GM23248 (cell line): ENCODE data around the gene RPS6KB2. TPM values are rescaled to one million over a fixed set of nuclear protein-coding genes. Genes with fewer than 3 reads are reported as not detected.

Experiments used
- DNase-seq: peaks from one replicate; pipeline ENCODE4 v3.0.0-alpha.2; 2015
- H2AFZ ChIP-seq: fragments of 200-600 bp; sonication (generic); 2 replicates; pipeline ENCODE4 v1.6.1; 2016; ENCODE audit warnings: antibody characterized with exemption
- H3F3A ChIP-seq: fragments of 200-600 bp; sonication (generic); 2 replicates; pipeline ENCODE4 v1.6.1; 2016; ENCODE audit warnings: mild to moderate bottlenecking, antibody characterized with exemption, mixed run types; ENCODE audit not compliant: insufficient read depth
- H3K27ac ChIP-seq: fragments of 200-600 bp; sonication (generic); 2 replicates; pipeline ENCODE4 v1.5.1; 2016; ENCODE audit warnings: mild to moderate bottlenecking
- H3K27me3 ChIP-seq: fragments of 200-600 bp; sonication (generic); replicated peaks from 2 replicates; pipeline ENCODE4 v1.6.1; 2016; ENCODE audit warnings: mild to moderate bottlenecking; ENCODE audit not compliant: insufficient read depth
- H3K36me3 ChIP-seq: fragments of 200-600 bp; sonication (generic); 2 replicates; pipeline ENCODE4 v1.6.1; 2016; ENCODE audit warnings: low read depth, mild to moderate bottlenecking
- H3K4me1 ChIP-seq: fragments of 200-600 bp; sonication (generic); 2 replicates; pipeline ENCODE4 v1.6.1; 2016; ENCODE audit warnings: mild to moderate bottlenecking; ENCODE audit not compliant: insufficient read depth
- H3K4me2 ChIP-seq: fragments of 200-600 bp; sonication (generic); one replicate; pipeline ENCODE4 v1.6.1; 2016; ENCODE audit warnings: mild to moderate bottlenecking; ENCODE audit not compliant: unreplicated experiment
- H3K4me3 ChIP-seq: fragments of 200-600 bp; sonication (generic); 2 replicates; pipeline ENCODE4 v1.5.1; 2016; ENCODE audit warnings: mild to moderate bottlenecking
- H3K79me2 ChIP-seq: fragments of 200-600 bp; sonication (generic); 2 replicates; pipeline ENCODE4 v1.6.1; 2016; ENCODE audit warnings: mild to moderate bottlenecking; ENCODE audit not compliant: insufficient read depth
- H3K9ac ChIP-seq: fragments of 200-600 bp; sonication (generic); 2 replicates; pipeline ENCODE4 v1.6.1; 2016; ENCODE audit warnings: mild to moderate bottlenecking
- H3K9me2 ChIP-seq: fragments of 200-600 bp; sonication (generic); 2 replicates; pipeline ENCODE4 v1.6.1; 2016; ENCODE audit warnings: mixed run types, mild to moderate bottlenecking, moderate library complexity; ENCODE audit not compliant: insufficient read depth
- H3K9me3 ChIP-seq: fragments of 200-600 bp; sonication (generic); one replicate; pipeline ENCODE4 v1.6.1; 2017; ENCODE audit warnings: low read depth
- H4K20me1 ChIP-seq: fragments of 200-600 bp; sonication (generic); 2 replicates; pipeline ENCODE4 v1.6.0; 2016; ENCODE audit not compliant: insufficient read depth
- EZH2 ChIP-seq: fragments of 200-600 bp; sonication (generic); IDR thresholded peaks from 2 replicates; pipeline ENCODE4 v1.6.1; 2018; ENCODE audit warnings: antibody characterized with exemption, mild to moderate bottlenecking; ENCODE audit not compliant: insufficient read depth, poor library complexity, severe bottlenecking
- EZH2phosphoT487 ChIP-seq: fragments of 200-600 bp; sonication (generic); IDR thresholded peaks from 2 replicates; pipeline ENCODE4 v1.6.1; 2018; ENCODE audit warnings: antibody characterized with exemption, moderate library complexity, mild to moderate bottlenecking, low read depth; ENCODE audit not compliant: insufficient read depth
- WGBS, 2 experiments: methylation state at CpG; one replicate each; pipeline ENCODE4 v1.1.6; 2015 to 2017; ENCODE audit warnings: low lambda C conversion rate in 2 of 2, low coverage in 1 of 2; ENCODE audit errors: missing lambda C conversion rate in 2 of 2; 5-methylcytosine and 5-hydroxymethylcytosine counted together
- in situ Hi-C: fragments of 300-500 bp; cut with MboI; formaldehyde crosslinking; loops from 2 replicates; pipeline ENCODE4 v1.15.0; 2020
- polyA plus RNA-seq: library from polyadenylated mRNA; unstranded; fragments of >200 nt; fragmentation: Nextera tagmentation; extraction: Ambion mirVana; gene quantifications from 2 replicates; pipeline ENCODE4 v1.2.1, GENCODE V29; 2016
- total RNA-seq: library from RNA; depleted of rRNA; stranded (reverse); fragments of >200 nt; shearing (Covaris generic); gene quantifications from 2 replicates; pipeline ENCODE4 v1.2.3, GENCODE V29; 2014

The RPS6KB2 gene
- total and polyA plus RNA-seq, 2 experiments from 2014 or later, result 52.3 to 68.0 TPM

DNA sequence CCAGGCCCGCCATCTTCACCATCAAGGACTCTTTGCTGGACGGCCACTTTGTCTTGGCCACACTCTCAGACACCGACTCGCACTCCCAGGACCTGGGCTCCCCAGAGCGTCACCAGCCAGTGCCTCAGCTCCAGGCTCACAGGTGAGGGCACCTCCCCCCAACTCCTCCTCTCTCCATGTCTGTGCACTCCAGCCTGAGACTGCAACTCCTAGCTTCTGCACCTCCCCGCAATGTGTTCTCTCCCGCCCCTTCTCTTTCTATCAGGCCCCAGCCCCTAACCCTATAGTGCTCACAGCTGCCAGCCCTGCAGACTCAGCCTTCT is 32.1 kb upstream of the RPS6KB2 start:
- 79 to 93% methylated on average over 7 of the region's 7 CpGs for WGBS, 2 experiments
- Histone ChIP-seq H3F3A (no peaks in the 10 kb centered on the region), H3K4me1 (peaks cover 3% of the 10 kb centered on the region), H3K9ac (no peak overlapping the region), H3K4me2 (no peak overlapping the region), H3K9me3 (no peaks in the 10 kb centered on the region), H3K79me2 (peaks cover 33% of the 10 kb centered on the region), H3K27ac (no peak overlapping the region), H2AFZ (no peak overlapping the region), H3K36me3 (peaks cover 7% of the 10 kb centered on the region; the same call in 1 of the 2 replicates), H3K27me3 (no peaks in the 10 kb centered on the region), H4K20me1 (no peaks in the 10 kb centered on the region), H3K9me2 (no peaks in the 10 kb centered on the region), H3K4me3 (no peak overlapping the region)
- DNase-seq, result no peak
- TF ChIP-seq EZH2phosphoT487 (no peak), EZH2 (no peak)
- in situ Hi-C loops, result no loop called here

DNA sequence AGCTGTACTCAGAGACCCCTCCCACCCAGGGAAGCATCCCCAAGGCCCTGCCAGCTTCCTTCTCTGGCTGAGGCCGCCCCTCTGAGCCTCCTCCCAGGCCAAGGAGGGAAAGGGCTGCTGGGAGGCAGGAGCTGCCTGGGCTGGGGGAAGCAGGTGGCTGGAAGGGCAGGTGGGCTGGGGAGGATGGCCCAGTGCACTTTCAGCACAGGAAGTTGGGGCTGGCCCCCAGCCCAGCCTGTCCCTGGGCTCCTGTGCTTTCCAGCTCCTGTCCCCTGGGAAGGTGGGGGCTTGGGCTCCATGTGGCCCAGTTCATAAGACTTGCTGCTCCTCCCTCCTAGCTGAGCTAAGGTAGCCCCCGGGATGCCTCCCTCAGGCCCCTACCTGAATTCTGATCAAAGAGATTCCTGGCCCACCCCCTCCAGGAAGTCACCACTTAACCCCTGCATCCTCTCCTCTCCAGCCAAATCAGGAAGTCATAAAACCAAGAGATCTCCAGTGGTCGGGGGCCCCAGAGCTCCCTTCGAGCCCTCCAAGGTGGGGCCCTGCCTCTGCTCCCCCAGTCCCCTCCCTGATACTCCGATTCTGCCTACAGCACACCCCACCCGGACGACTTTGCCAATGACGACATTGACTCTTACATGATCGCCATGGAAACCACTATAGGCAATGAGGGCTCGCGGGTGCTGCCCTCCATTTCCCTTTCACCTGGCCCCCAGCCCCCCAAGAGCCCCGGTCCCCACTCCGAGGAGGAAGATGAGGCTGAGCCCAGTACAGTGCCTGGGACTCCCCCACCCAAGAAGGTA is 31.5 kb upstream of the RPS6KB2 start:
- in situ Hi-C loops, result no loop called here
- H3K9me2 ChIP-seq, result no peaks in the 10 kb centered on the region
- no peaks in the 10 kb centered on the region for H3F3A ChIP-seq
- H3K79me2 ChIP-seq, result peaks cover 32% of the 10 kb centered on the region
- no peak overlapping the region for H2AFZ ChIP-seq
- no peak overlapping the region for H3K27ac ChIP-seq
- DNase-seq, result no peak
- 69 to 71% methylated on average over 12 to 13 of the region's 13 CpGs for WGBS, 2 experiments
- H3K4me3 ChIP-seq, result no peak overlapping the region
- H3K9me3 ChIP-seq, result no peaks in the 10 kb centered on the region
- H3K4me1 ChIP-seq, result peaks cover 3% of the 10 kb centered on the region
- TF ChIP-seq EZH2phosphoT487 (no peak), EZH2 (no peak)
- no peaks in the 10 kb centered on the region for H4K20me1 ChIP-seq
- no peaks in the 10 kb centered on the region for H3K27me3 ChIP-seq
- H3K9ac ChIP-seq, result no peak overlapping the region
- peaks cover 7% of the 10 kb centered on the region; the same call in 1 of the 2 replicates for H3K36me3 ChIP-seq
- no peak overlapping the region for H3K4me2 ChIP-seq

DNA sequence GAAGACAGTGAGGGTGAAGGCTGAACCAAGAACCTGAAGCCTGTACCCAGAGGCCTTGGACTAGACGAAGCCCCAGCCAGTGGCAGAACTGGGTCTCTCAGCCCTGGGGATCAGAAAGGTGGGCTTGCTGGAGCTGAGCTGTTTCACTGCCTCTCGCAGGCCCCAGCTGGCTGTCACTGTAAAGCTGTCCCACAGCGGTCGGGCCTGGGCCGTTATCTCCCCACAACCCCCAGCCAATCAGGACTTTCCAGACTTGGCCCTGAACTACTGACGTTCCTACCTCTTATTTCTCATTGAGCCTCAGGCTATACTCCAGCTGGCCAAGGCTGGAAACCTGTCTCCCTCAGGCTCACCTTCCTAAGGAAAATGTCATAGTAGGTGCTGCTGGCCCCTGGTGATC is 30.8 kb upstream of the RPS6KB2 start:
- peaks cover 7% of the 10 kb centered on the region; the same call in 1 of the 2 replicates for H3K36me3 ChIP-seq
- no peaks in the 10 kb centered on the region for H4K20me1 ChIP-seq
- no peak overlapping the region for H3K27ac ChIP-seq
- no peak for DNase-seq
- H3K9me3 ChIP-seq, result no peaks in the 10 kb centered on the region
- H3K4me1 ChIP-seq, result peaks cover 8% of the 10 kb centered on the region
- TF ChIP-seq EZH2 (no peak), EZH2phosphoT487 (no peak)
- 83 to 88% methylated on average over 6 of the region's 6 CpGs for WGBS, 2 experiments
- H3K9me2 ChIP-seq, result no peaks in the 10 kb centered on the region
- H3K9ac ChIP-seq, result no peak overlapping the region
- no peaks in the 10 kb centered on the region for H3K27me3 ChIP-seq
- in situ Hi-C loops, result no loop called here
- H3K4me2 ChIP-seq, result no peak overlapping the region
- H3F3A ChIP-seq, result no peaks in the 10 kb centered on the region
- no peak overlapping the region for H3K4me3 ChIP-seq
- H3K79me2 ChIP-seq, result peaks cover 28% of the 10 kb centered on the region
- no peak overlapping the region for H2AFZ ChIP-seq

DNA sequence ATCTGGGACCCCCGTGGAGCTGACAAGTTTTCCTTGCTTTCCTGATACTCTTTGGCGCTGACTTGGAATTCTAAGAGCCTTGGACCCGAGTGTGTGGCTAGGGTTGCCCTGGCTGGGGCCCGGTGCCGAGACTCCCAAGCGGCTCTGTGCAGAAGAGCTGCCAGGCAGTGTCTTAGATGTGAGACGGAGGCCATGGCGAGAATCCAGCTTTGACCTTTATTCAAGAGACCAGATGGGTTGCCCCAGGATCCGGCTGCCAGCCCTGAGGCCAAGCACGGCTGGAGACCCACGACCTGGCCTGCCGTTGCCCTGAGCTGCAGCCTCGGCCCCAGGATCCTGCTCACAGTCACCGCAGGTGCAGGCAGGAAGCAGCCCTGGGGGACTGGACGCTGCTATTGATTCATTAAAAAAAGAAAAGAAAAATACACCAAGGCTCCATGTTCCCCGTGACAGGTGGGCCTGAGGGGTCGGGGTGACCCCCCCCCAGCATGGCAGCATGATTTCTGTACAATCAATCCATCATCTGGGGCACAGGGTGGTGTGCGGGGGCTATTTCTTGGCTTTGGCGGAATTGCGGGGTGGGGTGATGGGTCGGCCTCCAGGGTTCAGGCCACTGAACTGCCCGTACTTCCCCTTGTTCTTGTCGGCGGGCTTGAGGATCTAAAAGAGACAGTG is 30.2 kb upstream of the RPS6KB2 start:
- no peak overlapping the region for H3K4me3 ChIP-seq
- H3K4me2 ChIP-seq, result no peak overlapping the region
- H4K20me1 ChIP-seq, result no peaks in the 10 kb centered on the region
- H3K9me3 ChIP-seq, result no peaks in the 10 kb centered on the region
- H3K36me3 ChIP-seq, result peaks cover 7% of the 10 kb centered on the region; the same call in 1 of the 2 replicates
- no peaks in the 10 kb centered on the region for H3F3A ChIP-seq
- H3K4me1 ChIP-seq, result peaks cover 8% of the 10 kb centered on the region
- H3K9ac ChIP-seq, result no peak overlapping the region
- H3K79me2 ChIP-seq, result peaks cover 24% of the 10 kb centered on the region
- no peaks in the 10 kb centered on the region for H3K9me2 ChIP-seq
- H3K27me3 ChIP-seq, result no peaks in the 10 kb centered on the region
- in situ Hi-C loops, result no loop called here
- no peak for DNase-seq
- no peak overlapping the region for H2AFZ ChIP-seq
- WGBS, 2 experiments, result 83 to 86% methylated on average over 24 of the region's 24 CpGs
- TF ChIP-seq EZH2phosphoT487, result no peak
- no peak for TF ChIP-seq EZH2
- H3K27ac ChIP-seq, result no peak overlapping the region
